Thyroid gland (tissue), 4 donors: ENCODE measurements around the gene GUCA2B. TPM values are rescaled to one million over a fixed set of nuclear protein-coding genes. Genes with fewer than 3 reads are reported as not detected.

Experiments
- DNase-seq, 2 donors: peaks; one replicate each; pipeline ENCODE4 v3.0.0-alpha.2; 2019
- H3K27ac ChIP-seq, 3 donors: fragments of 200-600 bp; sonication (generic); 1 replicate in 2 of 3; 2 replicates in 1 of 3; pipeline ENCODE4 v1.5.1; 2016 to 2019; ENCODE audit warnings: mild to moderate bottlenecking in 1 of 3, moderate library complexity in 1 of 3
- H3K27me3 ChIP-seq: fragments of 200-600 bp; sonication (generic); one replicate; pipeline ENCODE4 v1.5.1; 2019
- H3K36me3 ChIP-seq, 2 donors: fragments of 200-600 bp; sonication (generic); one replicate each; pipeline ENCODE4 v1.5.1; 2016 to 2019
- H3K4me1 ChIP-seq, 2 donors: fragments of 200-600 bp; sonication (generic); one replicate each; pipeline ENCODE4 v1.5.1; 2017 to 2019
- H3K4me3 ChIP-seq, 3 donors: fragments of 200-600 bp; sonication (generic); replicated peaks in 1 of 3; 1 replicate in 2 of 3; 2 replicates in 1 of 3; pipeline ENCODE4 v1.5.1; 2016; ENCODE audit warnings: mild to moderate bottlenecking in 1 of 3
- H3K9me3 ChIP-seq: fragments of 200-600 bp; sonication (generic); one replicate; pipeline ENCODE4 v1.5.1; 2017
- CTCF ChIP-seq, 6 experiments: fragments of 200-600 bp in 3 of 6; fragments of 450-650 bp in 3 of 6; sonication (generic) in 3 of 6; IDR thresholded peaks; one replicate each; pipeline ENCODE4 v1.5.1; 2016 to 2019; ENCODE audit warnings: antibody characterized with exemption in 6 of 6, mild to moderate bottlenecking in 2 of 6, inconsistent platforms in 1 of 6, moderate library complexity in 1 of 6
- POLR2A ChIP-seq, 2 donors: fragments of 450-650 bp; IDR thresholded peaks; one replicate each; pipeline ENCODE4 v1.6.1; 2017; ENCODE audit warnings: antibody characterized with exemption in 2 of 2, mild to moderate bottlenecking in 2 of 2, moderate library complexity in 1 of 2
- WGBS, 2 donors: methylation state at CpG; one replicate each; pipeline ENCODE4 v1.1.5; 2017; 5-methylcytosine and 5-hydroxymethylcytosine counted together
- intact Hi-C: fragments of 100-400 bp; cut with DNase I; formaldehyde crosslinking; loops from one replicate; pipeline ENCODE4 v1.15.1; 2023
- total RNA-seq, 4 donors: library from RNA; depleted of rRNA; stranded (reverse); fragments of >200 nt; gene quantifications; one replicate each; pipeline ENCODE4 v1.2.3, GENCODE V29; 2016

Gene GUCA2B
- total RNA-seq, 4 donors from 2014 or later: not detected

GRCh38 chr1:42168763-42169162, 15.6 kb downstream of the GUCA2B start:
- Histone ChIP-seq H3K27ac (no peak overlapping the region), H3K4me1 (peaks cover 26 to 55% of the 10 kb centered on the region in 2 donors), H3K27me3 (no peaks in the 10 kb centered on the region), H3K36me3 (no peaks in the 10 kb centered on the region), H3K9me3 (no peaks in the 10 kb centered on the region), H3K4me3 (no peak overlapping the region)
- intact Hi-C loops: loop anchor here (10.0 kb wide), 1 partner anchor 584 kb away; no protein-coding TSS in a partner anchor
- 94 to 100% methylated on average over 3 of the region's 3 CpGs for WGBS, 2 donors
- no peak for DNase-seq
- TF ChIP-seq CTCF (IDR thresholded peaks at IDR 0.05) (no peak), POLR2A (IDR thresholded peaks at IDR 0.05) (no peak)

GRCh38 chr1:42170779-42171621, 17.8 kb downstream of the GUCA2B start:
- peak overlapping the region; percentile 30 to 73 (median 48) for H3K27ac ChIP-seq
- WGBS, 2 donors: 50 to 58% methylated on average over 9 to 15 of the region's 17 CpGs
- DNase-seq: peak; percentile 77 to 84
- H3K9me3 ChIP-seq: no peaks in the 10 kb centered on the region
- peaks cover 24 to 36% of the 10 kb centered on the region in 2 donors for H3K4me1 ChIP-seq
- TF ChIP-seq CTCF (IDR thresholded peaks at IDR 0.05): no peak
- TF ChIP-seq POLR2A (IDR thresholded peaks at IDR 0.05): no peak
- no peaks in the 10 kb centered on the region for H3K36me3 ChIP-seq
- H3K27me3 ChIP-seq: no peaks in the 10 kb centered on the region
- H3K4me3 ChIP-seq: no peak overlapping the region
- intact Hi-C loops: no loop called here

GRCh38 chr1:42171679-42172266, 18.6 kb downstream of the GUCA2B start:
- DNase-seq: no peak
- Histone ChIP-seq H3K36me3 (no peaks in the 10 kb centered on the region), H3K9me3 (no peaks in the 10 kb centered on the region), H3K4me3 (no peak overlapping the region), H3K27me3 (no peaks in the 10 kb centered on the region), H3K4me1 (peaks cover 24 to 34% of the 10 kb centered on the region in 2 donors), H3K27ac (peak overlapping the region; percentile 34 to 73 (median 57))
- WGBS, 2 donors: 75 to 79% methylated on average over 6 of the region's 6 CpGs
- intact Hi-C loops: no loop called here
- TF ChIP-seq POLR2A (IDR thresholded peaks at IDR 0.05): no peak
- TF ChIP-seq CTCF (IDR thresholded peaks at IDR 0.05): no peak

- H3K4me3 ChIP-seq: no peak overlapping the region
- peaks cover 31 to 42% of the 10 kb centered on the region in 2 donors for H3K4me1 ChIP-seq
- no peaks in the 10 kb centered on the region for H3K9me3 ChIP-seq
- H3K36me3 ChIP-seq: no peaks in the 10 kb centered on the region
- no peaks in the 10 kb centered on the region for H3K27me3 ChIP-seq
- intact Hi-C loops: no loop called here
- TF ChIP-seq CTCF (IDR thresholded peaks at IDR 0.05) (no peak), POLR2A (IDR thresholded peaks at IDR 0.05) (no peak)
- 58 to 71% methylated on average over 8 to 15 of the region's 15 CpGs for WGBS, 2 donors
- DNase-seq: peak; percentile 24 to 27
- H3K27ac ChIP-seq: peak overlapping the region; percentile 52 to 73 (median 66)
Measured at GRCh38 chr1:42172381-42173133, 19.3 kb downstream of the GUCA2B start.
